Measurements from ENCODE around the gene RBMS3.
"Not testable (repeated sequence)": the region's sequence is repeated elsewhere in the genome, so short reads cannot be mapped to it uniquely, and the experiment has no call there.

RBMS3 gene

GRCh38 chr3:29345516-29346300 is 64.8 kb downstream of the RBMS3 start:
- Histone ChIP-seq H3K4me1 (peaks cover 46% of the 10 kb centered on the region), H3K36me3 (replicated peaks) (no peaks in the 10 kb centered on the region), H3K27me3 (ENCODE audit: low read depth) (no peaks in the 10 kb centered on the region), H3K9me3 (no peaks in the 10 kb centered on the region), H3K4me3 (no peak overlapping the region)
- peak; percentile 42 to 50 for DNase-seq (ENCODE audit: low spot score in 2 of 2)
- in situ Hi-C loops (cut with MboI; ENCODE audit: low sequenced_read_pairs) = no loop called here

GRCh38 chr3:29346828-29347227 is 66.0 kb downstream of the RBMS3 start:
- H3K27me3 ChIP-seq (ENCODE audit: low read depth) = no peaks in the 10 kb centered on the region
- no peak for DNase-seq (ENCODE audit: low spot score in 2 of 2)
- H3K36me3 ChIP-seq (replicated peaks) = no peaks in the 10 kb centered on the region
- no peak overlapping the region for H3K4me3 ChIP-seq
- in situ Hi-C loops (cut with MboI; ENCODE audit: low sequenced_read_pairs) = no loop called here
- H3K9me3 ChIP-seq = no peaks in the 10 kb centered on the region
- peaks cover 46% of the 10 kb centered on the region for H3K4me1 ChIP-seq

GRCh38 chr3:29347412-29347811 is 66.5 kb downstream of the RBMS3 start:
- in situ Hi-C loops (cut with MboI; ENCODE audit: low sequenced_read_pairs) = no loop called here
- H3K27me3 ChIP-seq (ENCODE audit: low read depth) = no peaks in the 10 kb centered on the region
- H3K4me1 ChIP-seq = peaks cover 46% of the 10 kb centered on the region
- DNase-seq (ENCODE audit: low spot score in 2 of 2) = no peak
- no peaks in the 10 kb centered on the region for H3K9me3 ChIP-seq
- H3K36me3 ChIP-seq (replicated peaks) = no peaks in the 10 kb centered on the region
- H3K4me3 ChIP-seq = no peak overlapping the region

GRCh38 chr3:29348316-29348715 is 67.4 kb downstream of the RBMS3 start:
- Histone ChIP-seq H3K36me3 (replicated peaks) (no peaks in the 10 kb centered on the region), H3K4me3 (no peak overlapping the region), H3K9me3 (no peaks in the 10 kb centered on the region), H3K27me3 (ENCODE audit: low read depth) (no peaks in the 10 kb centered on the region), H3K4me1 (peaks cover 46% of the 10 kb centered on the region)
- in situ Hi-C loops (cut with MboI; ENCODE audit: low sequenced_read_pairs) = no loop called here
- no peak for DNase-seq (ENCODE audit: low spot score in 2 of 2)

- in situ Hi-C loops (cut with MboI; ENCODE audit: low sequenced_read_pairs) = no loop called here
- Histone ChIP-seq H3K4me3 (no peak overlapping the region), H3K36me3 (replicated peaks) (no peaks in the 10 kb centered on the region), H3K9me3 (no peaks in the 10 kb centered on the region), H3K4me1 (peaks cover 41% of the 10 kb centered on the region), H3K27me3 (ENCODE audit: low read depth) (no peaks in the 10 kb centered on the region)
- DNase-seq (ENCODE audit: low spot score in 2 of 2) = no peak
These were observed 68.2 kb downstream of the RBMS3 start for GRCh38 chr3:29349049-29349448.

- in situ Hi-C loops (cut with MboI; ENCODE audit: low sequenced_read_pairs) = no loop called here
- Histone ChIP-seq H3K4me1 (no peaks in the 10 kb centered on the region), H3K4me3 (no peak overlapping the region), H3K9me3 (no peaks in the 10 kb centered on the region), H3K27me3 (ENCODE audit: low read depth) (no peaks in the 10 kb centered on the region), H3K36me3 (replicated peaks) (no peaks in the 10 kb centered on the region)
- DNase-seq (ENCODE audit: low spot score in 2 of 2) = no peak
These were observed 72.9 kb downstream of the RBMS3 start for GRCh38 chr3:29353807-29354206.

- Histone ChIP-seq H3K9me3 (no peaks in the 10 kb centered on the region), H3K4me1 (no peaks in the 10 kb centered on the region), H3K4me3 (no peak overlapping the region), H3K36me3 (replicated peaks) (no peaks in the 10 kb centered on the region), H3K27me3 (ENCODE audit: low read depth) (no peaks in the 10 kb centered on the region)
- in situ Hi-C loops (cut with MboI; ENCODE audit: low sequenced_read_pairs) = no loop called here
- no peak for DNase-seq (ENCODE audit: low spot score in 2 of 2)
These were observed 74.0 kb downstream of the RBMS3 start for GRCh38 chr3:29354894-29355293.

- Histone ChIP-seq H3K9me3 (no peaks in the 10 kb centered on the region), H3K36me3 (replicated peaks) (no peaks in the 10 kb centered on the region), H3K4me1 (no peaks in the 10 kb centered on the region), H3K4me3 (no peak overlapping the region), H3K27me3 (ENCODE audit: low read depth) (no peaks in the 10 kb centered on the region)
- no peak for DNase-seq (ENCODE audit: low spot score in 2 of 2)
- in situ Hi-C loops (cut with MboI; ENCODE audit: low sequenced_read_pairs) = no loop called here
These were observed 75.2 kb downstream of the RBMS3 start for GRCh38 chr3:29356062-29356461.

GRCh38 chr3:29360289-29360688 is 79.4 kb downstream of the RBMS3 start:
- H3K27me3 ChIP-seq (ENCODE audit: low read depth); H3K36me3 ChIP-seq (replicated peaks); H3K9me3 ChIP-seq; H3K4me3 ChIP-seq; DNase-seq (ENCODE audit: low spot score in 2 of 2); in situ Hi-C loops (cut with MboI; ENCODE audit: low sequenced_read_pairs); H3K4me1 ChIP-seq: not testable (repeated sequence)

- no peak for DNase-seq (ENCODE audit: low spot score in 2 of 2)
- Histone ChIP-seq H3K27me3 (ENCODE audit: low read depth) (no peaks in the 10 kb centered on the region), H3K4me3 (no peak overlapping the region), H3K4me1 (no peaks in the 10 kb centered on the region), H3K9me3 (no peaks in the 10 kb centered on the region), H3K36me3 (replicated peaks) (no peaks in the 10 kb centered on the region)
- in situ Hi-C loops (cut with MboI; ENCODE audit: low sequenced_read_pairs) = no loop called here
These were observed 82.2 kb downstream of the RBMS3 start for GRCh38 chr3:29363110-29363509.

GRCh38 chr3:29370021-29370420 is 89.2 kb downstream of the RBMS3 start:
- no peaks in the 10 kb centered on the region for H3K36me3 ChIP-seq (replicated peaks)
- DNase-seq (ENCODE audit: low spot score in 2 of 2) = no peak
- in situ Hi-C loops (cut with MboI; ENCODE audit: low sequenced_read_pairs) = no loop called here
- no peak overlapping the region for H3K4me3 ChIP-seq
- H3K4me1 ChIP-seq = no peaks in the 10 kb centered on the region
- no peaks in the 10 kb centered on the region for H3K9me3 ChIP-seq
- no peaks in the 10 kb centered on the region for H3K27me3 ChIP-seq (ENCODE audit: low read depth)

- DNase-seq (ENCODE audit: low spot score in 2 of 2) = no peak
- Histone ChIP-seq H3K4me3 (no peak overlapping the region), H3K4me1 (no peaks in the 10 kb centered on the region), H3K36me3 (replicated peaks) (no peaks in the 10 kb centered on the region), H3K27me3 (ENCODE audit: low read depth) (no peaks in the 10 kb centered on the region), H3K9me3 (no peaks in the 10 kb centered on the region)
- in situ Hi-C loops (cut with MboI; ENCODE audit: low sequenced_read_pairs) = no loop called here
These were observed 89.9 kb downstream of the RBMS3 start for GRCh38 chr3:29370476-29371420.

GRCh38 chr3:29373131-29373680 is 92.3 kb downstream of the RBMS3 start:
- in situ Hi-C loops (cut with MboI; ENCODE audit: low sequenced_read_pairs) = no loop called here
- no peaks in the 10 kb centered on the region for H3K9me3 ChIP-seq
- H3K27me3 ChIP-seq (ENCODE audit: low read depth) = no peaks in the 10 kb centered on the region
- DNase-seq (ENCODE audit: low spot score in 2 of 2) = no peak
- H3K4me1 ChIP-seq = no peaks in the 10 kb centered on the region
- no peak overlapping the region for H3K4me3 ChIP-seq
- no peaks in the 10 kb centered on the region for H3K36me3 ChIP-seq (replicated peaks)

GRCh38 chr3:29374226-29374625 is 93.4 kb downstream of the RBMS3 start:
- H3K4me3 ChIP-seq = no peak overlapping the region

More at GRCh38 chr3:29374226-29374625, 93.4 kb downstream of the RBMS3 start:
- H3K36me3 ChIP-seq (replicated peaks) = no peaks in the 10 kb centered on the region
- H3K27me3 ChIP-seq (ENCODE audit: low read depth) = no peaks in the 10 kb centered on the region
- no peak for DNase-seq (ENCODE audit: low spot score in 2 of 2)
- H3K9me3 ChIP-seq = no peaks in the 10 kb centered on the region
- in situ Hi-C loops (cut with MboI; ENCODE audit: low sequenced_read_pairs) = no loop called here
- H3K4me1 ChIP-seq = no peaks in the 10 kb centered on the region

All from HAP-1 (cell line).